ENCODE data around the gene NAP1L5. TPM values are rescaled to one million over a fixed set of nuclear protein-coding genes. Genes with fewer than 3 reads are reported as not detected.

Gene NAP1L5
- total RNA-seq, 3 donors from 2014 or later (not counting 1 experiment from before 2014, with no cell fraction given), result 11.4 to 16.1 (median 12.7) TPM

DNA sequence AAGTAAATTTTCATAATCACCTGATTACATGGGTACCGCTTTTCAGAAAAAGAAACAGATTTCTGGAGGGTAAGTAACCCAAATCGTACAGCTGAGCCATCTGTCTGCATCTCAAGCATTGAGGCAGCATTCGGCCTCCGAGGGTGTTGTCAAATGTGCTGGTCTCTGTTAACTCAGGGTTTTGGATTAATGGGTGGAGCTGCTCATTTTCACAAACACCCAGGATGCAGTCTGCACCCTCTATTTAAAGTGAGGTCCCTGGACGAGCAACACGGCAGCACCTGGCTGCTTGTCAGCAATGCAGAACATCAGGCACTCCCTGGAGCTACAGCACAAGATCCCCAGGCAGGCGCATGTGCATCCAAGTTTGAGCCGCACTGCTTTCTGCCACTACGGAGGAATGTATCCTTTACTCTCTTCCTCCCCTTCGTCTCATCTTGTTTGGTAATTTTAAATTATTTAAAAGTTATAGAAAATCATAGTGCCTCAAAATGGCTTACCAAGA is 24.7 kb upstream of the NAP1L5 start:
- intact Hi-C loops (cut with micrococcal nuclease), result no loop called here
- WGBS (ENCODE audit: insufficient coverage), result 85% methylated on average over 7 of the region's 10 CpGs

GRCh38 chr4:88720451-88721428 is 23.1 kb upstream of the NAP1L5 start:
- no peak overlapping the region for H3K4me3 Mint-ChIP-seq
- H3K4me1 Mint-ChIP-seq, result no peaks in the 10 kb centered on the region
- Histone ChIP-seq H3K4me1 (ENCODE audit: control insufficient read depth, insufficient read depth, low read length) (no peaks in the 10 kb centered on the region), H3K27ac (ENCODE audit: low read length) (no peak overlapping the region), H3K9me3 (ENCODE audit: control insufficient read depth, insufficient read depth, low read length) (peaks cover 11% of the 10 kb centered on the region), H3K27me3 (ENCODE audit: control insufficient read depth, insufficient read depth, low read length) (no peaks in the 10 kb centered on the region), H3K36me3 (ENCODE audit: control insufficient read depth, insufficient read depth, low read length) (peaks cover 56% of the 10 kb centered on the region), H3K4me3 (ENCODE audit: low read length) (no peak overlapping the region)
- 96% methylated on average over 10 of the region's 10 CpGs for WGBS (ENCODE audit: insufficient coverage)
- peaks cover 5 to 7% of the 10 kb centered on the region in 2 donors for H3K9me3 Mint-ChIP-seq
- no peak for DNase-seq
- peaks cover 24% of the 10 kb centered on the region for H3K36me3 Mint-ChIP-seq
- H3K27ac Mint-ChIP-seq, result no peak overlapping the region
- H3K27me3 Mint-ChIP-seq (ENCODE audit: low read depth in 2 of 2), result no peaks in the 10 kb centered on the region
- intact Hi-C loops (cut with micrococcal nuclease), result no loop called here
- TF ChIP-seq CTCF (IDR thresholded peaks at IDR 0.05), result no peak
- ATAC-seq, result no peak

More for the DNA sequence above, 24.7 kb upstream of the NAP1L5 start:
- Histone ChIP-seq H3K27me3 (ENCODE audit: control insufficient read depth, insufficient read depth, low read length) (no peaks in the 10 kb centered on the region), H3K9me3 (ENCODE audit: control insufficient read depth, insufficient read depth, low read length) (peaks cover 7% of the 10 kb centered on the region), H3K4me1 (ENCODE audit: control insufficient read depth, insufficient read depth, low read length) (no peaks in the 10 kb centered on the region), H3K27ac (ENCODE audit: low read length) (no peak overlapping the region), H3K4me3 (ENCODE audit: low read length) (no peak overlapping the region), H3K36me3 (ENCODE audit: control insufficient read depth, insufficient read depth, low read length) (peaks cover 54% of the 10 kb centered on the region)
- no peak for TF ChIP-seq CTCF (IDR thresholded peaks at IDR 0.05)
- peaks cover 19% of the 10 kb centered on the region for H3K36me3 Mint-ChIP-seq
- DNase-seq (no peak), ATAC-seq (no peak)
- peaks cover 3 to 5% of the 10 kb centered on the region in 2 donors for H3K9me3 Mint-ChIP-seq
- H3K27ac Mint-ChIP-seq, result no peak overlapping the region
- H3K27me3 Mint-ChIP-seq (ENCODE audit: low read depth in 2 of 2), result no peaks in the 10 kb centered on the region
- H3K4me3 Mint-ChIP-seq, result no peak overlapping the region
- H3K4me1 Mint-ChIP-seq, result no peaks in the 10 kb centered on the region

- Histone ChIP-seq H3K27ac (ENCODE audit: low read length) (no peak overlapping the region), H3K9me3 (ENCODE audit: control insufficient read depth, insufficient read depth, low read length) (peaks cover 11% of the 10 kb centered on the region), H3K27me3 (ENCODE audit: control insufficient read depth, insufficient read depth, low read length) (no peaks in the 10 kb centered on the region), H3K36me3 (ENCODE audit: control insufficient read depth, insufficient read depth, low read length) (peaks cover 51% of the 10 kb centered on the region), H3K4me1 (ENCODE audit: control insufficient read depth, insufficient read depth, low read length) (no peaks in the 10 kb centered on the region), H3K4me3 (ENCODE audit: low read length) (no peak overlapping the region)
- ATAC-seq (no peak), DNase-seq (no peak)
- 100% methylated on average over 1 of the region's 1 CpG for WGBS (ENCODE audit: insufficient coverage)
- no peaks in the 10 kb centered on the region for H3K4me1 Mint-ChIP-seq
- H3K9me3 Mint-ChIP-seq, result peaks cover 5 to 7% of the 10 kb centered on the region in 2 donors
- peaks cover 24% of the 10 kb centered on the region for H3K36me3 Mint-ChIP-seq
- no peak overlapping the region for H3K4me3 Mint-ChIP-seq
- H3K27me3 Mint-ChIP-seq (ENCODE audit: low read depth in 2 of 2), result no peaks in the 10 kb centered on the region
- H3K27ac Mint-ChIP-seq, result no peak overlapping the region
- intact Hi-C loops (cut with micrococcal nuclease), result no loop called here
- TF ChIP-seq CTCF (IDR thresholded peaks at IDR 0.05), result no peak
Measured at GRCh38 chr4:88719381-88719780, 21.8 kb upstream of the NAP1L5 start.

Data from natural killer cell (primary cell).